Measurements from ENCODE around the gene COX4I2. TPM values are rescaled to one million over a fixed set of nuclear protein-coding genes. Genes with fewer than 3 reads are reported as not detected.

Gene COX4I2
- total RNA-seq, 6 experiments from 2014 or later, result not detected

GRCh38 chr20:31677553-31678260 lies 40.0 kb downstream of the COX4I2 start:
- no peak for DNase-seq
- H3K36me3 Mint-ChIP-seq (ENCODE audit: low read depth), result peaks cover 59% of the 10 kb centered on the region
- no peaks in the 10 kb centered on the region for H3K9me3 Mint-ChIP-seq
- peaks cover 82% of the 10 kb centered on the region for H3K4me1 Mint-ChIP-seq (ENCODE audit: low read depth)
- peak overlapping the region; percentile 79 for H3K27ac Mint-ChIP-seq
- H3K4me3 Mint-ChIP-seq, result no peak overlapping the region; the same call in 1 of the 2 replicates
- no peak for TF ChIP-seq CTCF (IDR thresholded peaks at IDR 0.05)
- peaks cover 11% of the 10 kb centered on the region for H3K27me3 Mint-ChIP-seq (ENCODE audit: insufficient read depth)

GRCh38 chr20:31678389-31679356 lies 41.0 kb downstream of the COX4I2 start:
- Mint-ChIP-seq H3K4me1 (ENCODE audit: low read depth) (peaks cover 87% of the 10 kb centered on the region), H3K36me3 (ENCODE audit: low read depth) (peaks cover 65% of the 10 kb centered on the region)
- TF ChIP-seq CTCF (IDR thresholded peaks at IDR 0.05), result peak; percentile 33; the same call in 1 of the 2 replicates

GRCh38 chr20:31679357-31680285 lies 41.9 kb downstream of the COX4I2 start:
- H3K27me3 Mint-ChIP-seq (ENCODE audit: insufficient read depth), result peaks cover 11% of the 10 kb centered on the region
- peaks cover 65% of the 10 kb centered on the region for H3K36me3 Mint-ChIP-seq (ENCODE audit: low read depth)
- no peak for TF ChIP-seq CTCF (IDR thresholded peaks at IDR 0.05)
- H3K4me1 Mint-ChIP-seq (ENCODE audit: low read depth), result peaks cover 85% of the 10 kb centered on the region
- peak overlapping the region; percentile 54; the same call in 1 of the 2 replicates for H3K4me3 Mint-ChIP-seq
- no peaks in the 10 kb centered on the region for H3K9me3 Mint-ChIP-seq
- no peak for DNase-seq
- peak overlapping the region; percentile 79 for H3K27ac Mint-ChIP-seq

More at GRCh38 chr20:31678389-31679356, 41.0 kb downstream of the COX4I2 start:
- peak overlapping the region; percentile 79 for H3K27ac Mint-ChIP-seq
- H3K9me3 Mint-ChIP-seq, result no peaks in the 10 kb centered on the region
- peaks cover 11% of the 10 kb centered on the region for H3K27me3 Mint-ChIP-seq (ENCODE audit: insufficient read depth)
- peak; percentile 37 for DNase-seq
- peak overlapping the region; percentile 54 for H3K4me3 Mint-ChIP-seq

GRCh38 chr20:31680286-31681127 lies 42.8 kb downstream of the COX4I2 start:
- no peaks in the 10 kb centered on the region for H3K9me3 Mint-ChIP-seq
- peaks cover 76% of the 10 kb centered on the region for H3K4me1 Mint-ChIP-seq (ENCODE audit: low read depth)
- H3K27ac Mint-ChIP-seq, result peak overlapping the region; percentile 74
- H3K36me3 Mint-ChIP-seq (ENCODE audit: low read depth), result peaks cover 57% of the 10 kb centered on the region
- DNase-seq, result no peak
- H3K27me3 Mint-ChIP-seq (ENCODE audit: insufficient read depth), result peaks cover 7% of the 10 kb centered on the region
- peak overlapping the region; percentile 26; the same call in 1 of the 2 replicates for H3K4me3 Mint-ChIP-seq
- TF ChIP-seq CTCF (IDR thresholded peaks at IDR 0.05), result no peak

Data from HFFc6 (cell line).